ENCODE data around the gene MTNR1A.

Gene MTNR1A

DNA sequence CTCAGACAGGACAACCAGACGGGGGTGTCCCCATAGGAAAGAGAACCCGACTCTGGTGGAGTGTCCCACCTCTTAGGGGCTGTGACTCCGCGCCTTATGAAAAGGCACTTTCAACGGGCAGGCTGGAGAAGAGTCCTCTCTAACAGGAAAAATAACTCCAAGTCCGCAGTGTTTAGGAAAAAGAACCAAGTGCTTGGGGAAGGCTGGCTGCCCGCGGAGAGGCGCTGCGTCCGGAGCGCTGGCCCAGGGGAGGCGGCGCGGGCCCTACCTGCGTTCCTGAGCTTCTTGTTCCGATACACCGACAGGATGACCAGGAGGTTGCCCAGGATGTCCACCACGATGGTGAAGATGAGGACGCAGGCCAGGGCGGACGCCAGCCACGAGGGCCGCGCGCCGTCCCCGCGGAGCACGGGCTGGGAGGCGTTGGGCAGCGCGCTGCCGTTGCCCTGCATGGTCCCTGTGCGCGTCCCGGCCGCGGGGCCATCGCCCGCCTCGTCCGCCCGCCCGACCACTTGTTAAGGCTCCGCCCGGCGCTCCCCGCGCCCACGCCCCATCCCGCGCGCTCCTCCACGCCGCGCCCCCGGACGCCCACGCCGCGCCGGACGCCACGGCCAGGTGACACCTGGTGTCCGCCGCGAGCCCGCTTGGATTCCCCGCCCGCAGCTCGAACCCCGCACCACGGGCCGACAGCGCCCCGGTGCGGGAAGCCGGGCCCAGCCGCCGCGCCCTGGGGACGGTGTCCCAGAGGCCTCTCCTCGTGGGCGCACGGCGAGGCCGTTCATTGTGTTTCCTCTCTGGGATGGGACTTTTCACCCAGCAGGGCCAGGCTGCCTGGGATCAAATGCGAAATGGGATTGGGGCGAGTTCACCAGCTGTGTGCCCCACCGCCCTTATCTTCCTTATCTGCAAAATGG lies at the start of gene MTNR1A:
Gene MTNR1A, minus strand, starts transcription at position 654 of the 914 bp plus-strand sequence. Its CDS starts 202 bp downstream, at position 452.
- H3K4me3 ChIP-seq (ENCODE audit: low read depth, low read length): peak within 1 kb of the TSS; percentile 51
- CTCF ChIA-PET: interaction anchor here (0.7 to 1.3 kb wide), 3 partner anchors 23 to 260 kb away, joined by 3 read pairs; no protein-coding TSS in a partner anchor
- TF ChIP-seq, protein P1, sequence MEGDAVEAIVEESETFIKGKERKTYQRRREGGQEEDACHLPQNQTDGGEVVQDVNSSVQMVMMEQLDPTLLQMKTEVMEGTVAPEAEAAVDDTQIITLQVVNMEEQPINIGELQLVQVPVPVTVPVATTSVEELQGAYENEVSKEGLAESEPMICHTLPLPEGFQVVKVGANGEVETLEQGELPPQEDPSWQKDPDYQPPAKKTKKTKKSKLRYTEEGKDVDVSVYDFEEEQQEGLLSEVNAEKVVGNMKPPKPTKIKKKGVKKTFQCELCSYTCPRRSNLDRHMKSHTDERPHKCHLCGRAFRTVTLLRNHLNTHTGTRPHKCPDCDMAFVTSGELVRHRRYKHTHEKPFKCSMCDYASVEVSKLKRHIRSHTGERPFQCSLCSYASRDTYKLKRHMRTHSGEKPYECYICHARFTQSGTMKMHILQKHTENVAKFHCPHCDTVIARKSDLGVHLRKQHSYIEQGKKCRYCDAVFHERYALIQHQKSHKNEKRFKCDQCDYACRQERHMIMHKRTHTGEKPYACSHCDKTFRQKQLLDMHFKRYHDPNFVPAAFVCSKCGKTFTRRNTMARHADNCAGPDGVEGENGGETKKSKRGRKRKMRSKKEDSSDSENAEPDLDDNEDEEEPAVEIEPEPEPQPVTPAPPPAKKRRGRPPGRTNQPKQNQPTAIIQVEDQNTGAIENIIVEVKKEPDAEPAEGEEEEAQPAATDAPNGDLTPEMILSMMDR (IDR thresholded peaks at IDR 0.05; ENCODE audit: insufficient read depth, low read length, missing control alignments): no peak
- POLR2A ChIA-PET: no interaction called here
- no peak for DNase-seq (ENCODE audit: low read depth, low spot score)

DNA sequence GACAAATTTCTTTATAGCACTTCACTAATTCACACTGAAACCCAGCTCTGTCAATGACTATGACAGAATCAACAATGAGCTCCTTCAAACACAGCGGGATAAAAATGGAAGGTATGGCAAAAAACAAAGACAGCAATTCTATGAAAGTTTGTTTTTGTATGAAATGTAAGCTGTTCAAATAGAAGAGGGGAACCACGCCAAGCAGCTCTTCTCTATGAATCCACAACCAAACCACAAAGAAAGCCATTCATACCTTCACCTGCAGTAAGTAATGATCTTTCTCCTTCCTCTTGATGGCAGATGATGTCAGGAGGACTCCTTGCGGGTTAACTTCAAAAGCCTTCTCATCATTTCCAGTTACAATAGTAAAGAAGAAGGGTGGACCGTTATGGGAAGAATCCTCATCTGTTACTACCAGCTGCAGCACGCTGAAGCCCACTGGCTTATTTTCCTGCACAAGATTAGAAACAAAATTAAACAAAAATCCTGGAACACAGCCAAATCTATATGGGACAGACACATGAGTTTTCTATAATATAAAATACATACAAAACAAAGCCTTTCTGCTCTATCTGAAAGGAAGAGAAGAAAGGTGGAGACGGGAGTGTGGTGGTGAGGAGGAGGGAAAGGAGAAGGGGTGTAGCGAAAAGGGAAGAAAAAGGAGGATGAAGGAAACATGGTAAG lies 48.9 kb upstream of the MTNR1A start:
- ChIA-PET CTCF (interaction anchor here (0.6 to 1.7 kb wide), 4 partner anchors 12 to 18 kb away, joined by 3 to 9 read pairs (median 4); no protein-coding TSS in a partner anchor), POLR2A (no interaction called here)
- H3K4me3 ChIP-seq (ENCODE audit: low read depth, low read length): no peak overlapping the region
- no peak for DNase-seq (ENCODE audit: low read depth, low spot score)
- TF ChIP-seq, protein P1 (IDR thresholded peaks at IDR 0.05; ENCODE audit: insufficient read depth, low read length, missing control alignments): no peak

DNA sequence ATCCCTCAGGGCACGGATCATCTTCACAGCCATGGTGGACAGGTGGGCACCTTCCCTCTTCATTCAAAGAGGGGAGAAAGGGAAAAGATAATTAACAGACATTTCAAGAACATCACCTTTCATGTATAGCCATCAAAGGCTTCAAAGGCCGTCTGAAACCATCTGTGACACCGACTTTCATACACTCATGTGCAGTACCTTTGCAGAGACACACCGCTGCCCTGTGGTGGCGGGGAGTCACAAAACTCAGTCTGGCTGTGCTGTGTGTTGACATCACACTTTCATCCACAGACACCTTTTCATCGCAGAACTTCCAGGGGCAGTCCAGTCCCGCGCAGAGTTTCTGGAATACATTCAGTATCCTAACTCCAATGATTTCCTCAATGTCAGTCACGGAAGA lies 47.6 kb upstream of the MTNR1A start:
- H3K4me3 ChIP-seq (ENCODE audit: low read depth, low read length): no peak overlapping the region
- CTCF ChIA-PET: interaction anchor here (1.4 kb wide), 1 partner anchor 10 kb away, joined by 4 read pairs; no protein-coding TSS in a partner anchor
- no peak for DNase-seq (ENCODE audit: low read depth, low spot score)
- TF ChIP-seq, protein P1 (IDR thresholded peaks at IDR 0.05; ENCODE audit: insufficient read depth, low read length, missing control alignments): no peak
- POLR2A ChIA-PET: no interaction called here

DNA sequence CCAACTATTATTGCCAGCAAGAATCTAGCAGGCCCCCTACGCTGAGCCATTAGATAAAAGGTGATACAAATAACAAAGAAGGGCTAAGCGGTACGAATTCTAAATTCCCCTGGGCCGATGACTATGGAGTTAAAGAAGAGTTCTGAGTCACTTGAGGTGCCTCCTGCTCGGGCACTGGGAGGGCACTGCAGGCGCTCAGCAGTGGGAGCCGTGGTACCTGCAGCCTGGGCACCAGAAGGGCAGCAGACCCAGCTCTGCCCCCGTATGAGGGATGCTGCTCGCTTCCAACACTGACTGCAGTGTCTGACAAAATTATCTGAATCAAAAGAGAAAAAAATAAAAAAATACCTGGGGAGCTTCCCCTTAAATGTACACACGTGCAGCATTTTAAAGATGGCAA lies 44.1 kb upstream of the MTNR1A start:
- TF ChIP-seq, protein P1 (IDR thresholded peaks at IDR 0.05; ENCODE audit: insufficient read depth, low read length, missing control alignments): no peak
- POLR2A ChIA-PET: no interaction called here
- DNase-seq (ENCODE audit: low read depth, low spot score): no peak
- CTCF ChIA-PET: interaction anchor here (7.2 kb wide), 1 partner anchor 11 kb away, joined by 60 read pairs; no protein-coding TSS in a partner anchor
- no peak overlapping the region for H3K4me3 ChIP-seq (ENCODE audit: low read depth, low read length)

DNA sequence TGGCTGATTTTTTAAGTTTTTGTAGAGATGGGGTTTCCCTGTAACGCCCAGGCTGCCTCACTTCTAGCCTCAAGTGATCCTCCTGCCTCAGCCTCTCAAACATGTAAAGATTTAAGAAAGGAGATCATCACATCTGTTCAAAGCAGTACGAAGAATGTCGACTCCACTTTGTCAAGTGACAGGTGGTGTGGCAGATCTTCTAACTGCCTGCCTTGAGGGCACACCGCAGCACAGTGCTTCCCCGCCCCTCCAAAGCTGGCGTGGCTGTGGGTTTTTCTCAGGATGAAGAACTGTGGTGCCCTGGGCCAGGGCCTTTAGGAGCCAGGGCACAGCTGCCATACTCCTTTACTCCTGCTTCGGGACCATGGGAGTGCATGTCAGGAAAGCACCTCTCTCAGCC lies 43.3 kb upstream of the MTNR1A start:
- ChIA-PET POLR2A (no interaction called here), CTCF (interaction anchor here (2.0 to 7.2 kb wide), 2 partner anchors 10 to 13 kb away, joined by 5 to 60 read pairs; no protein-coding TSS in a partner anchor)
- H3K4me3 ChIP-seq (ENCODE audit: low read depth, low read length): no peak overlapping the region
- TF ChIP-seq, protein P1 (IDR thresholded peaks at IDR 0.05; ENCODE audit: insufficient read depth, low read length, missing control alignments): no peak
- no peak for DNase-seq (ENCODE audit: low read depth, low spot score)

Measured in AG04449 (cell line).